Measurements from ENCODE around the gene RNF144A.

DNA sequence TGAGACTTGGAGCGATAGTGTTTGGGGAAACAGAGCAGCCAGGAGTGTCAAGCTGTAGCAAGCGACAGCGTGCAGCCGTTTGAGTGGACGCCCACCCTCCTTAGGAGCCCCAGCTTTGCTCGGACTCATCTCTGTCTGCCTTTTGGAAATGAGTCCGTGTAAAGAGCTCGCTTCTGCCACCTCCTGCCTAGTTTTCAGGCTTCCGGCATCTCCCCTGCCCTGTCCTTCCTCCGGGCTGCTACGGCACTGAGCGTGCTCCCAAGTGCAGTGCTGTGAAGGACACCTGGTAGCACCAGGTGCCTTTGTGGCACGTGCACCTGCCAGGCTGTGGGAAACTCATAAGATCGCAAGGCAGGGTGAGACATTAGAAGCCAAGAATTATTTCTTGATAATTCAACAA lies 117.1 kb downstream of the RNF144A start:
- TF ChIP-seq, protein P1, sequence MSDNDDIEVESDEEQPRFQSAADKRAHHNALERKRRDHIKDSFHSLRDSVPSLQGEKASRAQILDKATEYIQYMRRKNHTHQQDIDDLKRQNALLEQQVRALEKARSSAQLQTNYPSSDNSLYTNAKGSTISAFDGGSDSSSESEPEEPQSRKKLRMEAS (IDR thresholded peaks at IDR 0.05; ENCODE audit: insufficient read depth, insufficient read length), result no peak
- TF ChIP-seq CTCF (IDR thresholded peaks at IDR 0.05; ENCODE audit: extremely low read depth in 1 of 2, insufficient read depth in 1 of 2, low read depth in 1 of 2, low read length in 2 of 2) (peak in 1 of 2 donors; percentile 7), POLR2A (IDR thresholded peaks at IDR 0.05; ENCODE audit: low read depth, low read length) (no peak), POLR2AphosphoS5 (IDR thresholded peaks at IDR 0.05; ENCODE audit: insufficient read depth, low read depth, low read length) (no peak), EZH2 (IDR thresholded peaks at IDR 0.05; ENCODE audit: borderline replicate concordance, low read depth, low read length, severe bottlenecking) (no peak)

Data from endothelial cell of umbilical vein (primary cell).